ENCODE data around the gene CUL9.

DNA sequence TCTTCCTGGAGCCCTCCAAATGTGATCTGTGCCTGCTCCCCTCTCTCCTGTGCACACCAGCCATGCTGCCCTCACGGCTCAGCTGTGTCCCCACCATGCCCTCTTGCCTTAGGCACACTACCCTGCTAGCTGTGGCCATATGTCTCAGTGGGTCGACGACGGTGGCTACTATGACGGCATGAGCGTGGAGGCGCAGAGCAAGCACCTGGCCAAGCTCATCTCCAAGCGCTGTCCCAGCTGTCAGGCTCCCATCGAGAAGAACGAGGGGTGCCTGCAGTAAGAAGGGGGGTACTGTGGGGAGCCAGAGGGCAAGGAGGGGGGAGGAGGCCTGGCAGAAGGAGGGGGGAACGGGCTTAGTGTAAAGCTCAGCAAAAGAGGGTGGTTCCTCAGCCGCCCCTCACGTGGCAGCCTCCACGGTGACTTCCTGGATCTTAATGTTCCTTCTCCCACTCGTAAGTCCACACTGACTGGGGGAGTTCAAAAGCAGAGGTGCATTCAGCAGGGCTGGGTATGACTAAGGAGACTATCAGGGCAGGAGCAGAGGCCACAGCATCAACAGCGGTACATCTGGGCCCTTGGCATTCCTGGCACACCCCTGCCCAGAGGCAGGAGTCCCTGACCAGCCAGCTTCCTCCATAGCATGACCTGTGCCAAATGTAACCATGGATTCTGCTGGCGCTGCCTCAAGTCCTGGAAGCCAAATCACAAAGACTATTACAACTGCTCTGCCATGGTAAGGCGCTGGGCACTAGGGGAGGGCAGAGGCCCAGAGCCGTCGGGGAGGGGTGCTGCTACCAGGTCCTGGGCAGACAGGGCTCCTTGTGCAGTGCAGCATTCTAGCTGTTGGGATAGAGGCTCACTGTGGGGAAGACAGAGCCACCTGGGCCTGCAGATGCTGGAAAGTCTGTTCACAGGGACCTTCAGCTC is 39.3 kb downstream of the CUL9 start:
- TF ChIP-seq CTCF (IDR thresholded peaks at IDR 0.05; ENCODE audit: insufficient read depth, low read depth, low read length) = no peak
- TF ChIP-seq EZH2 (IDR thresholded peaks at IDR 0.05; ENCODE audit: insufficient read depth, low read length) = no peak

Data from astrocyte (in vitro differentiated cells and primary cell).